CD4-positive, alpha-beta T cell treated with Interleukin-6 at 100 ng/mL for 8 hours (primary cell): ENCODE measurements around the gene ZNF829.

Experiments used
- DNase-seq: peaks from one replicate; pipeline ENCODE4 v3.0.0-alpha.2; 2020; ENCODE audit warnings: mixed read lengths, low spot score

ZNF829 gene

GRCh38 chr19:36915992-36916830 is at the start of gene ZNF829, which contains the start of gene ZNF568:
Gene ZNF829, minus strand, starts transcription at chr19:36916291. Its CDS starts 1,124 bp downstream, at chr19:36915167.
Gene ZNF568, plus strand, starts transcription at chr19:36916332. Its CDS starts 6,439 bp downstream, at chr19:36922771.
- peak; percentile 90 for DNase-seq

GRCh38 chr19:36963280-36963679 is 47.2 kb upstream of the ZNF829 start:
- DNase-seq, result no peak

GRCh38 chr19:36962346-36962745 is 46.3 kb upstream of the ZNF829 start:
- DNase-seq, result no peak

- no peak for DNase-seq
These were observed 34.4 kb upstream of the ZNF829 start for GRCh38 chr19:36950335-36951119.

GRCh38 chr19:36939153-36939552 is 23.1 kb upstream of the ZNF829 start:
- no peak for DNase-seq

- DNase-seq, result no peak
These were observed 15.6 kb upstream of the ZNF829 start for GRCh38 chr19:36931684-36932083.

GRCh38 chr19:36918090-36918489 is 2.0 kb upstream of the ZNF829 start:
- DNase-seq, result no peak

- DNase-seq, result no peak
These were observed 900 bp upstream of the ZNF829 start for GRCh38 chr19:36916991-36917390.

GRCh38 chr19:36898422-36898821 is 17.7 kb downstream of the ZNF829 start:
- DNase-seq, result no peak

- DNase-seq, result no peak
These were observed 21.2 kb downstream of the ZNF829 start for GRCh38 chr19:36894849-36895383.

- DNase-seq, result no peak
These were observed 24.2 kb downstream of the ZNF829 start for GRCh38 chr19:36891768-36892357.

- DNase-seq, result no peak
These were observed 38.8 kb downstream of the ZNF829 start for GRCh38 chr19:36876993-36877938.

GRCh38 chr19:36851898-36852297 is 64.2 kb downstream of the ZNF829 start:
- DNase-seq, result no peak

- DNase-seq, result peak; percentile 87
These were observed 65.3 kb downstream of the ZNF829 start, which contains the start of gene ZNF345 for GRCh38 chr19:36850559-36851442. Gene ZNF345, plus strand, starts transcription at chr19:36850876. Its CDS starts 25,955 bp downstream, at chr19:36876831.

GRCh38 chr19:36849701-36850558 is 66.2 kb downstream of the ZNF829 start:
- peak; percentile 87 for DNase-seq

GRCh38 chr19:36847968-36848367 is 68.1 kb downstream of the ZNF829 start:
- DNase-seq, result no peak

- DNase-seq, result no peak
These were observed 77.2 kb downstream of the ZNF829 start for GRCh38 chr19:36838784-36839324.
